WTC11 (cell line): ENCODE measurements around the gene KCNMB4.

Experiments used
- CTCF ChIP-seq: fragments of 200-600 bp; IDR thresholded peaks from 2 replicates; pipeline ENCODE4 v1.8.0; 2022; ENCODE audit warnings: antibody characterized with exemption
- HMGXB4 ChIP-seq: sonication (generic); formaldehyde crosslinking; IDR thresholded peaks from 2 replicates; pipeline ENCODE4 v1.8.1; 2023; ENCODE audit warnings: mild to moderate bottlenecking, moderate library complexity, missing genetic modification reagents
- MAX ChIP-seq: sonication (generic); formaldehyde crosslinking; IDR thresholded peaks from 2 replicates; pipeline ENCODE4 v1.8.0; 2022; ENCODE audit warnings: mild to moderate bottlenecking, missing genetic modification reagents
- NFATC4 ChIP-seq: fragments of 250-450 bp; sonication (Bioruptor Pico); IDR thresholded peaks from 2 replicates; pipeline ENCODE4 v1.9.0; 2021; ENCODE audit warnings: mild to moderate bottlenecking
- USF2 ChIP-seq: sonication (generic); formaldehyde crosslinking; IDR thresholded peaks from 2 replicates; pipeline ENCODE4 v1.8.1; 2023; ENCODE audit warnings: mild to moderate bottlenecking, missing genetic modification reagents, moderate library complexity
- ZNF121 ChIP-seq: sonication (generic); formaldehyde crosslinking; IDR thresholded peaks from 2 replicates; pipeline ENCODE4 v1.8.0; 2023; ENCODE audit warnings: missing genetic modification reagents

- TF ChIP-seq USF2 (CRISPR knock-in tag) = no peak
- TF ChIP-seq HMGXB4 = no peak
- TF ChIP-seq NFATC4 (CRISPR knock-in tag) = no peak
- TF ChIP-seq MAX (CRISPR knock-in tag) = no peak
- no peak for TF ChIP-seq CTCF
- TF ChIP-seq ZNF121 = no peak
Measured at GRCh38 chr12:70367258-70368141, 1.4 kb downstream of the KCNMB4 start.
